SHP77 (cell line): ENCODE results near the gene MXI1.
"Not testable (repeated sequence)": the region's sequence is repeated elsewhere in the genome, so short reads cannot be mapped to it uniquely, and the experiment has no call there.

Source experiments
- DNase-seq, 2 experiments: peaks; one replicate each; lab custom pipeline; 2025; lab: John Stamatoyannopoulos, UW

MXI1 gene

GRCh38 chr10:110317866-110318850 is 110.8 kb downstream of the MXI1 start:
- no peak for DNase-seq

- DNase-seq, result no peak
These were observed 114.6 kb downstream of the MXI1 start for GRCh38 chr10:110321869-110322620.

GRCh38 chr10:110323503-110323902 is 116.1 kb downstream of the MXI1 start:
- no peak for DNase-seq

- DNase-seq, result no peak
These were observed 116.9 kb downstream of the MXI1 start for GRCh38 chr10:110324201-110324804.

- DNase-seq, result no peak
These were observed 117.4 kb downstream of the MXI1 start for GRCh38 chr10:110324805-110325280.

- no peak for DNase-seq
These were observed 119.1 kb downstream of the MXI1 start for GRCh38 chr10:110326351-110327032.

- DNase-seq, result no peak
These were observed 120.0 kb downstream of the MXI1 start for GRCh38 chr10:110327262-110327914.

- no peak for DNase-seq
These were observed 123.3 kb downstream of the MXI1 start for GRCh38 chr10:110330675-110331074.

GRCh38 chr10:110331226-110331795 is 123.9 kb downstream of the MXI1 start:
- DNase-seq, result not testable (repeated sequence)

GRCh38 chr10:110334061-110334656 is 126.8 kb downstream of the MXI1 start:
- no peak for DNase-seq

- DNase-seq, result no peak
These were observed 128.1 kb downstream of the MXI1 start for GRCh38 chr10:110335314-110336064.

- DNase-seq, result no peak
These were observed 128.8 kb downstream of the MXI1 start for GRCh38 chr10:110336111-110336721.
